IMR-90 (cell line): ENCODE data around the gene ZNF221. TPM values are rescaled to one million over a fixed set of nuclear protein-coding genes. Genes with fewer than 3 reads are reported as not detected.
A peak's percentile ranks its signal among the peaks of the same experiment; 100 is the strongest.

Experiments used
- ATAC-seq: fragments of 200-7000 bp; cut with Tn5 transposase; 2 replicates; pipeline ENCODE4 v1.9.1; 2020; ENCODE audit warnings: low read depth, mild to moderate bottlenecking, moderate library complexity
- BruUV-seq: library from RNA; stranded (reverse); fragments of 400-500 nt; replicated peaks from 2 replicates; lab custom pipeline; 2021; lab: Mats Ljungman, UMichigan
- CTCF ChIA-PET: fragments of 300-600 bp; formaldehyde crosslinking; extraction: SDS; loops from one replicate; lab custom pipeline; 2021; ENCODE audit warnings: antibody characterized with exemption; lab: Yijun Ruan, JAX
- POLR2A ChIA-PET: fragments of 300-600 bp; sonication (Branson Sonifier 250); formaldehyde crosslinking; loops from one replicate; lab custom pipeline; 2022; ENCODE audit warnings: antibody characterized with exemption; ENCODE audit not compliant: unreplicated experiment; lab: Charles Lee
- DNase-seq: peaks from one replicate; pipeline ENCODE4 v3.0.0; 2013
- H2AFZ ChIP-seq: replicated peaks from 2 replicates; pipeline ENCODE3; 2013; ENCODE audit warnings: low read length, mild to moderate bottlenecking; ENCODE audit not compliant: poor library complexity
- H2AK5ac ChIP-seq: 2 replicates; pipeline ENCODE4 v1.6.1; 2013; ENCODE audit warnings: low read depth, low read length, inconsistent platforms
- H2AK9ac ChIP-seq: replicated peaks from 2 replicates; pipeline ENCODE3; 2013; ENCODE audit warnings: mild to moderate bottlenecking, low read depth, low read length, moderate library complexity; ENCODE audit not compliant: poor library complexity
- H2BK120ac ChIP-seq: 2 replicates; pipeline ENCODE4 v1.6.1; 2013; ENCODE audit warnings: low read depth, low read length, inconsistent platforms
- H2BK15ac ChIP-seq: 3 replicates; pipeline ENCODE4 v1.6.1; 2013; ENCODE audit warnings: low read depth, low read length, inconsistent platforms
- H2BK20ac ChIP-seq: 2 replicates; pipeline ENCODE4 v1.6.1; 2013; ENCODE audit warnings: low read depth, mild to moderate bottlenecking, inconsistent platforms, low read length, moderate library complexity
- H2BK5ac ChIP-seq: 2 replicates; pipeline ENCODE4 v1.6.1; 2013; ENCODE audit warnings: mild to moderate bottlenecking, low read depth, low read length, inconsistent platforms; ENCODE audit not compliant: poor library complexity, severe bottlenecking
- H3K14ac ChIP-seq: replicated peaks from 2 replicates; pipeline ENCODE4 v1.6.1; 2013; ENCODE audit warnings: low read depth, low read length, inconsistent platforms
- H3K18ac ChIP-seq: 2 replicates; pipeline ENCODE4 v1.6.1; 2013; ENCODE audit warnings: low read depth, low read length, control low read depth
- H3K23ac ChIP-seq: 2 replicates; pipeline ENCODE4 v1.6.1; 2013; ENCODE audit warnings: low read depth, low read length, inconsistent platforms
- H3K27ac ChIP-seq: 2 replicates; pipeline ENCODE4 v1.5.1; 2013; ENCODE audit warnings: mild to moderate bottlenecking, control low read depth, low read length; ENCODE audit not compliant: insufficient read depth
- H3K27me3 ChIP-seq: 2 replicates; pipeline ENCODE4 v1.6.1; 2013; ENCODE audit warnings: low read length; ENCODE audit not compliant: control insufficient read depth, insufficient read depth
- H3K36me3 ChIP-seq: 2 replicates; pipeline ENCODE4 v1.6.1; 2013; ENCODE audit warnings: low read length, mixed read lengths; ENCODE audit not compliant: control insufficient read depth, insufficient read depth
- H3K4ac ChIP-seq: 2 replicates; pipeline ENCODE4 v1.6.1; 2013; ENCODE audit warnings: low read depth, low read length, inconsistent platforms
- H3K4me1 ChIP-seq: 2 replicates; pipeline ENCODE4 v1.6.1; 2013; ENCODE audit warnings: low read length, mixed read lengths; ENCODE audit not compliant: control insufficient read depth, insufficient read depth
- H3K4me2 ChIP-seq: 2 replicates; pipeline ENCODE4 v1.6.1; 2013; ENCODE audit warnings: low read depth, mild to moderate bottlenecking, control low read depth, low read length, moderate library complexity
- H3K4me3 ChIP-seq: 2 replicates; pipeline ENCODE4 v1.5.1; 2013; ENCODE audit warnings: low read depth, mild to moderate bottlenecking, control low read depth, low read length, moderate library complexity; ENCODE audit not compliant: insufficient read depth
- H3K56ac ChIP-seq: 2 replicates; pipeline ENCODE4 v1.6.1; 2013; ENCODE audit warnings: low read length, inconsistent platforms; ENCODE audit not compliant: insufficient read depth; ENCODE audit errors: extremely low read depth
- H3K79me1 ChIP-seq, 2 experiments: 2 replicates each; pipeline ENCODE4 v1.6.1; 2013; ENCODE audit warnings: low read length in 2 of 2, inconsistent platforms in 1 of 2, low read depth in 1 of 2
- H3K9ac ChIP-seq: 2 replicates; pipeline ENCODE4 v1.6.1; 2013; ENCODE audit warnings: low read depth, low read length, control low read depth
- H3K9me1 ChIP-seq: 2 replicates; pipeline ENCODE4 v1.6.1; 2013; ENCODE audit warnings: low read length, inconsistent platforms; ENCODE audit not compliant: insufficient read depth
- H3K9me3 ChIP-seq: 2 replicates; pipeline ENCODE4 v1.6.1; 2013; ENCODE audit warnings: low read length; ENCODE audit not compliant: control insufficient read depth, insufficient read depth
- H4K20me1 ChIP-seq: 2 replicates; pipeline ENCODE4 v1.6.1; 2013; ENCODE audit warnings: low read length, inconsistent platforms; ENCODE audit not compliant: insufficient read depth
- H4K5ac ChIP-seq: 2 replicates; pipeline ENCODE4 v1.6.1; 2013; ENCODE audit warnings: mild to moderate bottlenecking, low read depth, low read length, control low read depth
- H4K8ac ChIP-seq, 2 experiments: 2 replicates each; pipeline ENCODE4 v1.6.1; 2013; ENCODE audit warnings: low read depth in 2 of 2, low read length in 2 of 2, control low read depth in 1 of 2, inconsistent platforms in 1 of 2
- H4K91ac ChIP-seq: 2 replicates; pipeline ENCODE4 v1.6.1; 2013; ENCODE audit warnings: low read depth, low read length, inconsistent platforms; ENCODE audit not compliant: insufficient read depth
- BHLHE40 ChIP-seq: fragments of 150-350 bp; IDR thresholded peaks from 2 replicates; pipeline ENCODE4 v1.6.1; 2016; ENCODE audit warnings: mild to moderate bottlenecking, low read depth, low read length
- CHD1 ChIP-seq: IDR thresholded peaks from 2 replicates; pipeline ENCODE4 v1.6.1; 2012; ENCODE audit warnings: low read depth, low read length, improper control_type of control experiment
- CTCF ChIP-seq: conservative IDR thresholded peaks from 2 replicates; pipeline ENCODE4 v1.5.1; 2012; ENCODE audit warnings: mild to moderate bottlenecking, low read depth, low read length, improper control_type of control experiment
- ELK1 ChIP-seq: fragments of 150-350 bp; IDR thresholded peaks from 2 replicates; pipeline ENCODE4 v1.6.1; 2016; ENCODE audit warnings: low read depth, mild to moderate bottlenecking, low read length, moderate library complexity, borderline replicate concordance
- FOS ChIP-seq: fragments of 150-350 bp; IDR thresholded peaks from 2 replicates; pipeline ENCODE4 v1.6.1; 2016; ENCODE audit warnings: low read depth, low read length
- MAZ ChIP-seq: IDR thresholded peaks from 2 replicates; pipeline ENCODE4 v1.6.1; 2012; ENCODE audit warnings: low read depth, mild to moderate bottlenecking, low read length, improper control_type of control experiment, moderate library complexity, borderline replicate concordance
- RAD21 ChIP-seq: IDR thresholded peaks from 2 replicates; pipeline ENCODE4 v1.6.1; 2012; ENCODE audit warnings: low read length, improper control_type of control experiment
- RFX5 ChIP-seq: IDR thresholded peaks from 2 replicates; pipeline ENCODE4 v1.8.0; 2012; ENCODE audit warnings: low read depth, mild to moderate bottlenecking, low read length, moderate library complexity
- USF2 ChIP-seq: fragments of 150-350 bp; IDR thresholded peaks from 2 replicates; pipeline ENCODE4 v1.6.1; 2017; ENCODE audit warnings: mild to moderate bottlenecking, antibody characterized with exemption, low read length, low read depth
- WGBS, 2 experiments: methylation state at CpG; one replicate each; pipeline versions ENCODE4 v1.1.5 to v1.1.7; 2013; ENCODE audit warnings: missing lambda C conversion rate in 2 of 2; ENCODE audit not compliant: insufficient read length in 1 of 2; ENCODE audit errors: extremely low coverage in 2 of 2; 5-methylcytosine and 5-hydroxymethylcytosine counted together
- dilution Hi-C: fragments of 300-500 bp; cut with HindIII; formaldehyde crosslinking; loops from one replicate; pipeline ENCODE4 v1.14.3; 2018; ENCODE audit warnings: low sequenced_read_pairs; ENCODE audit not compliant: unreplicated experiment
- in situ Hi-C: fragments of 300-500 bp; cut with MboI; formaldehyde crosslinking; loops from 3 replicates; pipeline ENCODE4 v1.14.3; 2019; ENCODE audit warnings: low sequenced_read_pairs, inconsistent platforms, mixed read lengths
- intact Hi-C: fragments of 100-400 bp; cut with micrococcal nuclease; formaldehyde crosslinking; loops from 2 replicates; pipeline ENCODE4 v1.10.0; 2022
- polyA plus RNA-seq, 3 experiments: library from polyadenylated mRNA; depleted of rRNA; stranded (reverse); fragments of >200 nt; gene quantifications; 2 replicates each; pipeline ENCODE4 v1.2.3, GENCODE V29; 2012; ENCODE audit warnings: low replicate concordance in 1 of 3
- total RNA-seq: library from RNA; depleted of rRNA; stranded (reverse); fragments of >200 nt; gene quantifications from 2 replicates; pipeline ENCODE4 v1.2.3, GENCODE V29; 2012

Gene ZNF221
- total and polyA plus RNA-seq, 2 of the 4 experiments (the other 2 are of a cell fraction): 1.0 to 10.6 TPM

- peak; percentile 43; the same call in 1 of the 2 replicates for TF ChIP-seq MAZ
- TF ChIP-seq CHD1: no peak
These were observed 33.1 kb downstream of the ZNF221 start, which contains the start of gene ZNF155 (continued) for GRCh38 chr19:43983912-43984686.

GRCh38 chr19:43984687-43985000 lies 33.6 kb downstream of the ZNF221 start:
- H3K79me1 ChIP-seq: peaks cover 10 to 27% of the 10 kb centered on the region in 2 experiments
- H3K36me3 ChIP-seq: peaks cover 8% of the 10 kb centered on the region
- in situ Hi-C loops: no loop called here
- no peaks in the 10 kb centered on the region for H4K20me1 ChIP-seq
- BruUV-seq: no TSS peak
- TF ChIP-seq CTCF (no peak), RFX5 (no peak), RAD21 (no peak), BHLHE40 (no peak), FOS (no peak), CHD1 (no peak), ELK1 (no peak), USF2 (no peak)
- peak overlapping the region; percentile 67 for H3K9ac ChIP-seq
- H2AK9ac ChIP-seq: no peak overlapping the region
- H3K27ac ChIP-seq: peak overlapping the region; percentile 4; the same call in 1 of the 2 replicates
- H2AK5ac ChIP-seq: no peak overlapping the region
- peaks cover 2% of the 10 kb centered on the region; the same call in 1 of the 2 replicates for H3K9me3 ChIP-seq
- H4K8ac ChIP-seq: peak overlapping the region; percentile 4 to 94; a peak in 2 of 4 replicates
- dilution Hi-C loops: no loop called here
- peak overlapping the region; percentile 50 for H4K5ac ChIP-seq
- H3K14ac ChIP-seq: peak overlapping the region; percentile 93
- DNase-seq (no peak), ATAC-seq (peak; percentile 46)
- H3K23ac ChIP-seq: 0 out of 2 replicates have a peak overlapping the region, but pooled peaks have one; percentile 66
- peak overlapping the region; percentile 96 for H3K4me2 ChIP-seq
- ChIA-PET CTCF (no interaction called here), POLR2A (no interaction called here)
- 12% methylated on average over 11 of the region's 14 CpGs; no CpG with 5 or more reads in 1 of the 2 experiments for WGBS, 2 experiments
- no peak overlapping the region for H2BK20ac ChIP-seq
- H2BK15ac ChIP-seq: no peak overlapping the region
- no peak overlapping the region for H2BK5ac ChIP-seq
- H3K4me3 ChIP-seq: peak overlapping the region; percentile 79
- intact Hi-C loops: loop anchor here (1.0 kb wide), 1 partner anchor 49 kb away; the partner anchor contains the start of gene ZNF45
- no peaks in the 10 kb centered on the region for H3K4me1 ChIP-seq
- peak overlapping the region; percentile 96 for H2AFZ ChIP-seq
- no peak overlapping the region for H3K56ac ChIP-seq
- no peak overlapping the region for H2BK120ac ChIP-seq
- H3K9me1 ChIP-seq: no peaks in the 10 kb centered on the region
- no peak overlapping the region for H4K91ac ChIP-seq
- H3K27me3 ChIP-seq: no peaks in the 10 kb centered on the region
- no peak overlapping the region for H3K18ac ChIP-seq
- H3K4ac ChIP-seq: peak overlapping the region; percentile 80; the same call in 1 of the 2 replicates
